Measurements from ENCODE around the gene UBE2QL1.

UBE2QL1 gene

GRCh38 chr5:6430418-6431028 lies 18.1 kb upstream of the UBE2QL1 start:
- DNase-seq: no peak

GRCh38 chr5:6431214-6432195 lies 17.2 kb upstream of the UBE2QL1 start:
- DNase-seq: no peak

DNA sequence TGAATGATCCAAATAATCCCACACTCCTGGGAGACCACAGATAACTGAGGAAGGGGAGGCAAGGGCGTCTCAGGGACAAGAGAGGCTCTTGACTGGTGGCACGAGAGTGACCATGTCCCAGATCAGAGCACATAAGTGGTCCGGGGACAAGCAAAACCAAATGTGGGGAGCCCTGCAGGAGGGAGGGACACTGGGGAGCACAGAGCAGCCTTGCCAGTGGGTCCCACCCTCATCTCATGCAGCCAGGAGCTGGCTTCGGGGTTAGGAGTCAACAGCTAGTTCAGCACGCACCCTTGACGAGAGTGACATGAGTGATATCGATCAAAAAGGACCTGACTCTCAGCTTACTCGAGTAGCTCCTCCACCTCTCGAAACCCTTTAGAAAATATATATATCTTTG lies 16.5 kb upstream of the UBE2QL1 start:
- DNase-seq: no peak

DNA sequence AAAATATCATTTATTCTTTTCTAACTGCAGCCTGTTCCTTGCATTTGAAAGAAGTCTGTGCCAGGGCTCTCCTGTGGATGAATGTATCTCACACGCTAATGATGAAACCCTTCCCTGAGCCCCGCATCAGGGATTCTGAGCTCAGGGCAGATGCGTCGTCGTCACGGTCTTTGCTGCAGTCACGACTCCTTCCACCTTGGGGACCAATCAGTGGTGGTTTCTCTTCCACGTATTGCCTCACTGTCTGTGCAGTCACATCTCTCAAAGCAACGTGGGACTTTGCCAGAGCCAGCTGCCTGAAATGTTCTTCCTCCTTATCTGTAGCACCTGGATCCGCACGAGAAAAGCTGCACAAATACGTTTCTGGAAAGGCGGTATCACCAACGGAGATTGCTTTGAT lies 13.9 kb upstream of the UBE2QL1 start:
- no peak for DNase-seq

DNA sequence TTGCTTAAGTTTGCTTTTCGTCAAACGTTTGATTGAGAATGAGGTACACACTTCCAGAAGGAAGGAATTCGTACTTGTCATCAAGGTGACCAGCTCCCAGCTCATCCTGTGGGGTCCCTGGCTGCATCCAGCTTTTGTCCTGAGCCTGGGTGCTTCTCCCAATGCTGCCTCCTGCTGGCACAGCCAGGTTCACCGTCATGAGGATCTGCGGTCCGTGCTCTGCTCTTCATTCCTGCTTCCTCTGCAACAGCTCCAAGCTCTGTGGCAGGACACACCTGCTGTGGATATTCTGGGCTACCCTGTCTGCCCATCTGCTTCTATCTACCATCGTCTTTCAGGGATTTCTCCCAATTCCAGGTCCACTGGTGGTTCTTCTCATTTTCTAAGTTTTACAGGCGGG lies 13.3 kb upstream of the UBE2QL1 start:
- DNase-seq: no peak

DNA sequence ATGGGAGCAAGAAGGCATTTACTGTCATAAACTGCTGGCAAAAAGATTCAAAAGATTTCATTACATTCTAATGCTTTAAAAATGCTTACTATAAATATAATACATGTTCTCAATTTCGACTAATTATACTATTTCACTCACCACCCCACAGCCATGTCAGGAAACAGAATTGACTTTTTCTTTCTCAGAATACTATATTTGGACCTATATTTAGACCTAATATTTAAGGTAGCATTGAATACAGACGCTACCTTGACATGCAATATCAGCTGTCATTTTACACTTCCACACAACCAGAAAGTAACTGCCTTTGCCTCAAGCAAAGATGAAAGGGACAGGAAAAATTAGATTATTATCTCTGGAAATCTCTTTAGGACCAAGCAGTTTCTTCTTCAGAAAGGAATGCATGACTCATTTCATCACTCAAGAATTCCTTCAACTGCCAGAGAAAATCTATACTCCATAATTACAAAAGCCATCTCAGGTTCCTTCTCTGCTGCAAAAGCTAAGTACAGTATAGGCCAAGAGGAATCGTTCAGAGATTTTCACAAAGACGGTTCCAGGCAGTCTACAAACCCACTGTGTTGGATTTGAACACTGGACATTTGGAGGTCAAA lies 11.8 kb upstream of the UBE2QL1 start:
- DNase-seq: no peak

- no peak for DNase-seq
Measured at GRCh38 chr5:6439588-6440550, 8.8 kb upstream of the UBE2QL1 start.

GRCh38 chr5:6442333-6442732 lies 6.3 kb upstream of the UBE2QL1 start:
- DNase-seq: no peak

DNA sequence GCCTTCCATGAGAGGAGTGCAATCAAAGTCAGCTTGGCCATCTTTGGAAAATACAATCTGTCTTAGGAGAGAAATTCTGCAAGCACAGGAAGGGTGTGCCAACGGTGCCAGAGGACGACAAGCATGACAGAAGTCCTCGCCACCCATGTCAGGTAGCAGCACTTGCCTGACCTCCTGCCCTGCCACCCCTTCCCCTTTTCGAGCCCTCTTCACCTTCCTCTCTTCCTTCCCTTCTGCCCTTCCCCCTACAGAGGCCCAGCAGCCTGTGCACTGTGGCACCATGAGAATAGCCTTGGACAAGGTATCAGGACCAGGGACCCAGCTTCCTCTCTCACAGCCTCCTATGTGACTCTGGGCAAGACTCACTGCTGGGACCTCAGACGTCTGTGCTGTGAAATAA lies 5.3 kb upstream of the UBE2QL1 start:
- no peak for DNase-seq

DNA sequence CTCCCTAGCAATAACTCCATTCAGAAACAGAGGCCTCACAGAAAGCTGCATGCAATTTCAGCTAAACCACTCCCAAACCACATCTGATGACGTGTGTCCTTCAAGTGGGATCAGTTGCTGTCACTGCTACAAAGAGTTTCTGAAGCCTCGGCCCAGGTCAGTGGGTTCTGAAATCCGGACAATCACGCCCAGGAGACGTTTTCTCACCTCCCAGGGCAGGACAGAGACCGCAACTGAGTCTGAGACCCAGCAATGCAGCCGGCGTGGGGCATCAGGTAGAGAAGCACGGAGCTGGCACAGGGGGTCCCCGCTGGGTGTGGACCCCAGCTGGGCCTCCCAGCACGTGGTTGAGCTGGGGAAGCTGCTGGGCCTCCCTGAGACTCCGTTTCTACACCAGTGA lies 2.6 kb upstream of the UBE2QL1 start:
- no peak for DNase-seq

DNA sequence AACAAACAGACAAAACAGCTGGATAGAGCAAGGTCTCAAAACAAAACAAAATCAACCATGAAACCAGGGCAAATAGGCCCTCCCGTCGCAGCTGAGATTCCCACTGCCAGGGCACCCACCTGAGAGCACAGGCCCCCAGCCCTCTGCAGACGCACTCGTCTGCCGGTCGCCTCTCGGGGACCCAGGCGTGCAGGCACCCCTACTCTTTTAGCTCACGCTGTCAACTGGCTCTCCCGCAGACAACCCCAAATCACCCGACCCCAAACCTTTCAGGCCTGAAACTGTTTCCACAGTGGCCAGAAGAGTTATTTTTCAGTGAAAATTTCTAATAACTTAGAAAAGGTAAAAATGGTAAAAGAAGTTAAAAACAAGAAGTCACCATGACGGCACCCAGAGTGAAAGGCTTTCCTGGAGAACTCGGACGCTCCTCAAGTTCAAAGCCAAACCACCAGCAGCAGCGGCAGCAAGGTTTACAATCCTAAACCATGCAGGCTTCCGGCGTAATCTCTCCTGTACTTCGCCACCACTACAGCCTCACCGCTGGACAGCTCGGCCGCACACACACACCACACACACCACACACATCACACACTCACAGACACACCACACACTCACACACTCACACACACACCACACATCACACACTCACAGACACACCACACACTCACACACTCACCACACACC lies 1.9 kb upstream of the UBE2QL1 start:
- no peak for DNase-seq

- no peak for DNase-seq
Measured at GRCh38 chr5:6447384-6448140, 1.1 kb upstream of the UBE2QL1 start.

- DNase-seq: no peak
Measured at GRCh38 chr5:6448141-6448491, 543 bp upstream of the UBE2QL1 start.

- DNase-seq: no peak
Measured at GRCh38 chr5:6449465-6450158, 953 bp downstream of the UBE2QL1 start.

DNA sequence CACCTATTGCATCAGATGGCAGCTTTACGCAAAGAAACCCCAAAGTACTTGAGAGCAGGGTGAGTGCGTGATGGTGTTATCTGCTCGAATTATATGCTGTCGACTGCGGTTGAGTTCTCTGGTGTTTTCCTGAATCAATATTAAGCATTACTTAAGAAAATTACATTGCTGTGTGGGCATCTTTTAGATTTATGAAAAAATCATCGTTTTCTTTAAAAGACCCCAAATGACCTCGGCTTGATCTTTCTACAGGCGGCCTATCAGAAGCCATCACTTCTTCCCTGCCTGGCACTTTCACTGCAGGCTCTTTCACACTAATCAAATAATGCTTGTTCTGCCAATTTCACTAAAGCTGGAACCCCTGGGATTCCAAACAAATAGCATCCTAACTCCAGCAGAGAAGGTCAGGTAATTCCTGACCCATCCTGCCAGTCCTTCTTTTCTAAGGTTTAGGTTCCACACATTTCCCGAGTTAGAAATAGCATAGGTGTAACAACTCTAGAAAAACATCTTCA lies 1.7 kb downstream of the UBE2QL1 start:
- no peak for DNase-seq

DNA sequence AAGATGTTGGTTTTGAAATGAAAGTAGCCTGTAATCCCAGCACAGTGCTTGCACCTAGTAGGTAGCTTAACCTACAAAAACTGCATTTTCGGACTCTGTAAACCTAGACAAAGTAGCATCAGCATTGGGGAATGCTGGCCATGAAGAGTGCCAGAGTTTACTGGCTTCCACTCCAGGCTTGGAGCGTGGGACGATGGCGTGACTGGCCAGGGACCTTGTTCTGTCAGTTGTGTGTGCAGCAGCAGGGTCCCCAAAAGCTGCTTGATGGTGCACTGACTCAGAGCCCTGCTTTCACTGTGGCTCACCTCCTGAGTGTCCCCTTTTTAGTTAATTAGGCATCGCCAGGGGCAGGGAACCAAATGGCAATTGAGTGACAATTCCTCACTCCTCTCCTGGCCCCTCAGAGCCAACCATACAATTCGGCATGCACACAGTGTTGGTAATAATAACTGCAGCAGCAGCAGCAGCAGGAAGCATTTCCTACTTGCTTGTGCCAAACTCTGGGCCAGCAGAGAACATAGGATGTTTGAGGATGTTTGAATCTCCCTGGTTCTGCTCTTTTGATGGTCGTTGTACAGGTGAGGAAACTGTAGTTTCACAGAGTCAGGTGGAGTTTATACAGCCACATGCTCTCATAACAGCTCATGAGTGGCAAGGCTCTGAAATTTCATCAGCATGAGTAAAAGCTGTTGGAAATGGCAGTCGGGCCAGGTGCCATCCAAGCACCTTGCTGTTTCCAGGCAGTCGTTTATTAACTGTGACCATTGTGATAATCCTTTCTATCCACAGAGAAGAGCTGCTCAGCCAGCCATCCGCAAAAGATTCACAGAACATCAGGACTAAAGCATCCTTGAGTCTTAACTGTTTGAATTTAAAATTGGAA lies 4.2 kb downstream of the UBE2QL1 start:
- DNase-seq: no peak

- no peak for DNase-seq
Measured at GRCh38 chr5:6453937-6454560, 5.4 kb downstream of the UBE2QL1 start.

DNA sequence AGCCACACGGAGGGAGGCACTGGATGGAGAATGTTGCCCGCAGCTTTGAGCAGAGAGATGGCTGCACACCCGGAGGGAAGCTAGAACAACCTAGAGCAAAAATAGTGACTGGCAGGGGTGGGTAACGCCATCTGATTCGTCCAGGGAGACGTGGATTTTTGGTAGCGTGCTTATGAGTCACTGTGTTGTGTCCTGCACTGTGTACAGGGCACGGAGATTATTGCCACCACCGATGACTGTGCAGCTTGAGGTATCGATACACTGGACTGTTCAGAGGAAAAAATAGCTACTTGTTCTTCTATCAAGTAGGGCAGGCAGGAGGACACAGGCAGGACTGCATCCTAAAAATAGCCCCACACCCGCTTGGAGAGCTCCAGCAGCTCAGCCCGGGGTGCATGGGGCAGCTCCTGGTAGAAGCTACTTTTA lies 6.0 kb downstream of the UBE2QL1 start:
- no peak for DNase-seq
